ENCODE data around the gene AK1.

DNA sequence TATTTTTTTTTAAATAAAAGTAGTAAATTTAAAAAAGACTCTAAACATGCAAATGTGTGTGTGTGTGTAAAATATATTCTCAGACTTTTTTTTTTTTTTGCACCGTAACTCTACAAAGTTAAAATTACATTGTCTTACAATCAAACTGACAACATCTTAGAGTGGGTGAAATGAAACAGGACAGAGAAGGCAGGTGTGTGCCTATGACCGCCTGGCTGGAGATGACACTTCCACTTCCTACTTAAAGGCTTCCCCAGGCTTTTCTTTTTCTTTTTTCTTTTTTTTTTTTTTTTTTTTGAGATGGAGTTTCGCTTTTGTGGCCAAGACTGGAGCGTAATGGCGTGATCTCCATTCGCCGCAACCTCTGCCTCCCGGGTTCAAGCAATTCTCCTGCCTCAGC lies 2.7 kb upstream of the AK1 start:
- TF ChIP-seq, protein P1, sequence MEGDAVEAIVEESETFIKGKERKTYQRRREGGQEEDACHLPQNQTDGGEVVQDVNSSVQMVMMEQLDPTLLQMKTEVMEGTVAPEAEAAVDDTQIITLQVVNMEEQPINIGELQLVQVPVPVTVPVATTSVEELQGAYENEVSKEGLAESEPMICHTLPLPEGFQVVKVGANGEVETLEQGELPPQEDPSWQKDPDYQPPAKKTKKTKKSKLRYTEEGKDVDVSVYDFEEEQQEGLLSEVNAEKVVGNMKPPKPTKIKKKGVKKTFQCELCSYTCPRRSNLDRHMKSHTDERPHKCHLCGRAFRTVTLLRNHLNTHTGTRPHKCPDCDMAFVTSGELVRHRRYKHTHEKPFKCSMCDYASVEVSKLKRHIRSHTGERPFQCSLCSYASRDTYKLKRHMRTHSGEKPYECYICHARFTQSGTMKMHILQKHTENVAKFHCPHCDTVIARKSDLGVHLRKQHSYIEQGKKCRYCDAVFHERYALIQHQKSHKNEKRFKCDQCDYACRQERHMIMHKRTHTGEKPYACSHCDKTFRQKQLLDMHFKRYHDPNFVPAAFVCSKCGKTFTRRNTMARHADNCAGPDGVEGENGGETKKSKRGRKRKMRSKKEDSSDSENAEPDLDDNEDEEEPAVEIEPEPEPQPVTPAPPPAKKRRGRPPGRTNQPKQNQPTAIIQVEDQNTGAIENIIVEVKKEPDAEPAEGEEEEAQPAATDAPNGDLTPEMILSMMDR (IDR thresholded peaks at IDR 0.05; ENCODE audit: low read length): no peak
- no peak for TF ChIP-seq EZH2 (IDR thresholded peaks at IDR 0.05; ENCODE audit: borderline replicate concordance, low read length)

Data from OCI-LY1 (cell line).